Fibroblast of skin of back (primary cell): Measurements from ENCODE around the gene SEPTIN6. TPM values are rescaled to one million over a fixed set of nuclear protein-coding genes. Genes with fewer than 3 reads are reported as not detected.

Experiments used
- DNase-seq: peaks from one replicate; pipeline ENCODE4 v3.0.0-alpha.2; 2013
- polyA plus RNA-seq, 2 experiments: library from polyadenylated mRNA; unstranded; fragments of 120-200 nt; gene quantifications; one replicate each; pipeline ENCODE4 v1.2.1, GENCODE V29; 2013; ENCODE audit not compliant: insufficient read length in 2 of 2

SEPTIN6 gene
- 36.3 TPM for polyA plus RNA-seq (2013, experiment 1 of 2; ENCODE audit: insufficient read length)
- 33.7 TPM for polyA plus RNA-seq (2013, experiment 2 of 2; ENCODE audit: insufficient read length)

DNA sequence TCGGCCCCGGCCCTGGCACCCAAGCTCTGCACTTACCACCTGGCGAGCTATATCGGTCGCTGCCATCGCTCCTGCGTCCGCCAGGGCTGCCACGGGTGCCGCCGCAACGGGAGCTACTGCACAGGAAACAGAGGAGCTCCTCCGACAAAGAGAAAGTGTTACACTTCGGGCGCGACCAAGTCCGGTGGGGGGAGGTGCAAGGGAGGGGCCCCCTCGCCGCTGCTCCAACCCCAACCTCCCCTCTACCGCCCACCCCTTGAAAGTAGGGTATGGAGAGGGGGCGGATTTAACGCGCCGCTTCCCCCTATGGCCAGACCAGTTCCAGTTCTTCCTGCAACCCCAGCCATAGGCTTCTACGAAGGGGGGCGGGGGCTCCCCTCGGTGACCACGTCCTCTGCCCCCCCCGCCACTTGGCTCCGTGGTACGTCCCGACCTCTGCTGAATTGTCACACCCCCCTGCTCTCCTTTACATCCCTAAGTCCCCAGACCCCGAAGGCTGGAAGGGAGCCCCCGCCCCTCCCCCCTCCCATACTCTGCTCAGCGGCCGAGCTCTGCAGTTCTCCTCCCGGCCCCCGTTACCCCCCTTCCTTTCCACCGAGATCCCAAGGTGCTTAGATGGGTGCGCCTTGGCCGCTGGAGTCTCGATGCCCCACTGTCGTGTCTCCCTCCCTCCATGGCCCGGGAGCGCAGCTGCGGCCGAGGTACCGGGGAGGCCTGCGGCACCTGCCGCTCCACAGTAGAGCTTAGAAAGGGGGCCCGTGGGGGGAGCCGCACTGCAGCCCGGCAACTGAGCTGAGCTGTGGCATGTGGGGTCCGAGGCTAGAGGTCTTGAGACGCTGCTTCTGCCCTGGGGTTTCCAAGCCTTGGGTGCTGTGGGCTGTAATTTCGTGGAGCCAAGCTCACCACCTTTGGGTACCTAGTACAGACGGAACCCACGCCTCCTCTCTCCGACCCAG lies at the start of gene SEPTIN6:
SEPTIN6 (minus strand) TSS at position 129 of the 956 bp plus-strand sequence; CDS start at position 66, 63 bp downstream.
- DNase-seq, result peak; percentile 83

DNA sequence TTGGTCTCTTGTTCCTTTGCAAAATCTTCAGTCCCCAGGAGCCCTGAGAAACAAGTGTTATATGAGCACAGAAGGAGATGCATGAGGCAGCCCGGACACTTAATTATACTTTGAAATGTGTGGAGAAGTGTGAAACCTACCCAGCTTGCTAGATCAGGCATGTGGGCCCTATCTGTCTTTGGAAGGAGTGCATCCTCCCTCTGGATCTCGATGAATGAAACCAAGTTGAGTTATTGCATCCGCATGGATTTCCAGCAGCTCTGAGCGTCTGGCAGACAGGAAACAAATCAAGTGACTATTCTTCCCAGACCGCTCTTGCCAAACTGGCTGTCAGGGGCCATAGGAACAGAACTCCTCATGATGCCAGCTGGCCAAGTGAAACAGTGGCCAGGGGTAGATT lies 45.8 kb upstream of the SEPTIN6 start:
- DNase-seq, result no peak

DNA sequence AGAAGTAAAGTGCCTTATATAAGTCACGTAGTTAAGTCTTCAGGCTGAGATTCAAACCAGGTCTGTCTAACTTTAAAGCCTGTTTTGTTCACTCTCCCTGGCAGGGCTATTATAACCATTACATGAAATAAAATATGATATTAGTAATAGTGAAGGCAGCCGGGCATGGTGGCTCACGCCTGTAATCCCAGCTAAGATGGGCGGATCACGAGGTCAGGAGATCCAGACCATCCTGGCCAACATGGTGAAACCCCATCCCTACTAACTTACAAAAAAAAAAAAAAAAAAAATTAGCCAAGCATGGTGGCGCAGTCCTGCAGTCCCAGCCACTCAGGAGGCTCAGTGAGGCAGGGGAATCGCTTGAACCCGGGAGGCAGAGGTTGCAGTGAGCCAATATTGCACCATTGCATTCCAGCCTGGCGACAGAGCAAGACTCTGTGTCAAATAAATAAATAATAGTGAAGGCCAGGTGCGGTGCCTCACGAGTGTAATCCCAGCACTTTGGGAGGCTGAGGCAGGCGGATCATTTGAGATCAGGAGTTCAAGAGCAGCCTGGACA lies 43.3 kb upstream of the SEPTIN6 start:
- no peak for DNase-seq

DNA sequence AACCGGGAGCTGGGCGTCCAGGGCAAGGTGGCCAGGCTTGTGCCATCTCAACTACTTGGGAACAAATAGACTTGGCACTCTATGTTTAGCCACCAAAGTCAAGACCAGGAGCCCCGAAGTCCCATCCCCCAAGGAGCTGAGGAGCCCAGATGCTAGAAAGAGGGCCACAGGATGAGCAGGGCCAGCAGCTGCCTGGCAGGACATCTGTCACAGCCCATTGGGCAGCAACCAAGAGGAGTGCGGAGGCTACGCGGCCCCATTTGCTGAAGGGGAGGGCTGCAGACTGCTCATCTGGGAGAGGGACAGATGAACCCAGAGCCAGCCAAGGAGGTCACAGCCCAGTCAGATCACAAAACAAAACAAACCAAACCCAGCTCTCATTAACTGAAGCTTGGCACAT lies 42.5 kb upstream of the SEPTIN6 start:
- no peak for DNase-seq

DNA sequence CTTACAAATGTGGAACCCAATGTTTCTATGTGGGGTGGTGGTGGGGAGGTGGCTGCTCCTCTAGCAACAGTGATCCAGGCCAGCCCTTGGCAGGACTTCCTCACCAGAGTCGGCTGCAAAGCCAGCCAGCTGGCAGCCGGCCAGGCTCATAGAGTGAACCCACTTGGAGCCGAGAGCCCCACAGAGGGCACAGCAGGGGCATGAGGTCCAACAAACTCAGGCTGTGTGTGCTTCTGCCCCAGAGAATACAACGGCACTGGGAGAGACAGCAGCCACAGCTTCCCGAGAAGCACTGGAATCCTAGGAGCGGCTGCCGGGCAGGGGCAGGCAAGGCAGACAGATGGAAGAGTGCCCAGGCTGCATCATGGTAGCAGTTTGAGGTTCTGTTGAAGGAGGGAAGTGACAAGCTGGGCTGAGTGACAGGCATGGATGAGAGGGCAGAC lies 42.0 kb upstream of the SEPTIN6 start:
- no peak for DNase-seq

DNA sequence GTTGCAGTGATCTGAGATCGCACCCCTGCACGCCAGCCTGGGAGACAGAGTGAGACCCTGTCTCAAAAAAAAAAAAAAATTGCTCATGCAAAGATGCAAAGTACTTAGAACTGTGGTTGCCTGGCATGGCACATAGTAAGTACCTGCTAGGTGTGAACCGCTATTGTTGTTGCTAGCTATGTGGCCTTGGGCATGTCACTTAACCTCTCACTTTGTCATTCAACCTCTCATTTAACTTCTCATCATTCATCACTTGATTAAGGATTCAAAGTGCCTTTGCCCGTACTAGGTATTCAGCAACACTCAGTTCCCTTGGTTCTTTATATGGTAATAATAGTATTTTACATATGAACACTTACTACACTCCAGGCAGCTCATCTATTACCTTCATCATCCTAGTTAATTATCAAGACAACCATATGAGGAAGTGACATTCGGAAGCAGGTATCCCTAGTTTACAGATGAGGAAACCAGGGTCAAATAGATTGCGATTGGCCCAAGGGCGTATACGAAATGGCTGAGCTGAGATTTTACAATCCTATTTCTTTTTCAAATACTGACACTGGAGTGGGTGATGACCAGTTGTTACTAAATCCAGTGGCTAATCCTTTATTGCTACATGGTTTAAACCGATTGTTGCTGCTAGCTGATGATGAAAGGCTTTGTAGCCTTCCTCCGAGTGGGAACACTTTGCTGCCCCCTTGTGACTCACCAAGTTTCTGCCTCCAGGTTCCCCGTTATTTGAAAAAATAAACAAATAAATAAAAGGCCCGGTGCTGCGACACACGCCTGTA lies 36.6 kb upstream of the SEPTIN6 start:
- DNase-seq, result peak; percentile 35

DNA sequence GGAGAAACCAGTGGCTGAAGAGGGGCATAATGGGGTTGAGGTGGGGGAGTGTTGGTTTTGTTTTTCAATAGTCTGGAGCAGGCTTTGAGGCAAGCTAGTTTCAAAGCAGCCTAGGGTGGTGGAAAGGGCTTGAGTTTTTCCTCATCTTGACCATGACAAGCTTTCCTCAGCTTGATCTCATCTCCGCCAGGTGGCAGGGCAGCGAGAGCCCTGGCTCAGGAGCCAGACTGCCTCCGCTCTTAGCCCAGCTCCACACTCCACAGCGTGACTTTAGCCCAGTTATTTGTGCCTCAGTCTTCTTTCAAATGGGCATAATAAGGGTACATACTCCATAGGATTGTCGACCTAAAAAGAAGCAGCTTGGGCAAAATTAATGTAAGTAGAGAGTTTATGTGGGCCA lies 35.5 kb upstream of the SEPTIN6 start:
- DNase-seq, result no peak

DNA sequence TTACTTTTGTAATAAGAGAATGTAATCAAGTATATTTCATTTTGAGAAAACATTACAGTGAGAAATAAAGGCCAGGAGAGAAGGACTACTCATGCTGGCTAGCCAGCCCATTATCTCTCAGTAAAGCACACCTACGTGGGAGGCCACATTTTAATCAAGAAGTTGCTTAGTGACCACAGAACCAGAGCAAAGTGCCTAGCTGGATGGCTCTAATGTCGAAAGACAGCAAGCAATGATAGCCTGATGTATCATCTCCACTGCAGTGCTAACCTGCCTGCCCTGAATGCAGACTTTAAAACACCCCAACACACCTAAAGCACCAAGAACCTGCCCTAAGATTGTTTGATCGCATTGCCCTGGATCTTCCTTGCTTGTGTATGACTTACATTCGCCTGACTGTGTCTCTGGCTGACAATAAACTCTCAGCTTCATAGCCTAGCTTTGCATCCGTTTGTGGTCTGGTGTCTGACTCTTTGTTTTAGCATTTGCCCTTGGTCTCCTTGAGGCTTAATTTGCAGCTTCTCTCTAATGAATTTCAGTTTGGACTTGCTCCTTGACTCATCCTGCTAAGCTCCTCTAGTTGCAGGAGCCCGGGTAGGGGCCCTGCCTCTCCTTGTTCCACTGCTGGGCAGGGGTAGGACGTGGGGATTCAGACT lies 34.1 kb upstream of the SEPTIN6 start:
- DNase-seq, result no peak

DNA sequence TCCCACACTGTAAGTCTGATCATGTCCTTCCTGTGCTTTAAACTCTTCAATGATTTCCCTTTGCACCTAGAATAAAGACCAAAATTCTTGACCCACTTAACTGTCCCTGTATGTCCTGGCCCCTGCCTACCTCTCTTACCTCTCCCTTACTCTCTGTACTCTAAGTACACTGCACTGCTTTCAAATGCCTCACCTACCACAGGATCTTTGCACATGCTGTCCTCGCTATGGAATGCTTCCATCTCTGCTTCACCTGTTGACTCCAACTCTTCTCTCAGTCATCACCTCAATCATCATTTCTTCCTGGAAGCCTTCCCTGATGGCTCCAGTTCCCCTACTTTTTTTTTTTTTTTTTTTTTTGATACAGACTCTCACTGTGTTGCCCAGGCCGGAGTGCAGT lies 29.0 kb upstream of the SEPTIN6 start:
- no peak for DNase-seq

DNA sequence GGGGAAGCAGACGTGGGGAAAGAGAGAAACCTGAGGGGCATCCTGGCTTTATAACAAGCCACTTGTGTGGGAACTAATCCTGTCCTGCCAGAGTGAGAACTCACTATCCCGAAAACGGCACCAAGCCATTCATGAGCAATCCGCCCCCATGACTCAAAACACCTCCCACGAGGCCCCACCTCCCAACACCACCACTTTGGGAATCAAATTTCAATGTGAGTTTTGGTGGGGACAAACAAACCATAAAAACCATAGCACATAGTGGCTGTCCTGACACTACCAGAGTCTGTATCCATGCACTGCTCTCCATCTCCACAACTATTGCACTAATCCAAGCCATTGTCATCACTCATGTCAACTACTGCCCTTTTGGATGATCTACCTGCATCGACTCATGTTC lies 28.5 kb upstream of the SEPTIN6 start:
- DNase-seq, result no peak

DNA sequence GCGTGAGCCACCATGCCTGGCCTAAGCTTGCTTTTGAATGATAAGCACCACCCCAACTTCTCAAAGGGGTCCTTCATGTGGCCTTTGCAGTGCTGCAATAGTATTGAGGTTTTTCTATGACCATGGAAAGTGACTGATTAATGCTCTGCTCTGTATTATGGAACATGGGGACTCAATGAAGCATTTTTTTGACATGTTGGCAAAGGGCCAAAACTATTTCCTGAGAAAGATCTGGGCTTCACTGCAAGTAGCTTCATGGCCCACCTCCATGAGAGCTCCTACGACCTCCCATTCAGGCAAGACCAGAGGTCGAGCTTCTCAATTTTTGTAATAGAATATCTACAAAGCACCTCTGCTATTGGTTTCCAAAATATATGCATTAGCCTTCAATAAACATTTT lies 16.7 kb upstream of the SEPTIN6 start:
- no peak for DNase-seq

DNA sequence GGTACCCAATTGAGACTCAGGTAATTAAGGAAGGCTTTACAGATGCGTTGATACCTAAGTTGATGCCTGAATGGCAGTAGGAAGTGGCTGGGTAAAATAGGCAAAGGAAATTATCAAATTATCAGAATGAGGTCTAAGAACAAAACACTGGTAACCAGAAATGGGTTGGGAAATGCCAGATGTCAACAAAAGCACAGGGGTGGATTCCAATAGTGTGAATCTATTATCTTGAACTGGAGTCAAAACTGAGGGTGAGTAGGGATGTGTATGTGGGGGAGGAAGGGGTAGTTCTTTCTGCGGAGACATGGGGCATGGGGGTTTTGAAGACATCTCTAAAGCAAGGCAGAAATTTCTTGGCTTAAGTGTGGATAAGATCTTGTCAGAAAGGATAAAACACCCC lies 16.0 kb upstream of the SEPTIN6 start:
- no peak for DNase-seq

DNA sequence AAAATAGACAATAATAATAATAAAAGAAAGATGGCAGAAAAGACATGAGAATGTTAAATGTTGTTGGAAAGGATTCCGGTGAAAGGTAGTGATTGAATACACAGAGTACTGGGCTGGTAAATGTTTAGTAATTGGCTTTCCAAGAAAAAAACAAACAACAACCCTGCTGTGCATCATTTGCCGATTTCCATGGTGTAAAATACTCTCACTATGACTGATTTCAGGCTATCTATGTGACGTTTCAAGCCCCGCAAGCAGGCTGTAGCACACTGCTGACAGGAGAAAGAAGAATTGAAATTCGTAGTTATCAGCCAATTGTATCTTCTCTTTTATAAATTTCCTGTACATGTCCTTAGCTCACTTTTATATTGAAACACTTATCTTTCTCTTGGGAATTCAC lies 13.6 kb upstream of the SEPTIN6 start:
- DNase-seq, result no peak

DNA sequence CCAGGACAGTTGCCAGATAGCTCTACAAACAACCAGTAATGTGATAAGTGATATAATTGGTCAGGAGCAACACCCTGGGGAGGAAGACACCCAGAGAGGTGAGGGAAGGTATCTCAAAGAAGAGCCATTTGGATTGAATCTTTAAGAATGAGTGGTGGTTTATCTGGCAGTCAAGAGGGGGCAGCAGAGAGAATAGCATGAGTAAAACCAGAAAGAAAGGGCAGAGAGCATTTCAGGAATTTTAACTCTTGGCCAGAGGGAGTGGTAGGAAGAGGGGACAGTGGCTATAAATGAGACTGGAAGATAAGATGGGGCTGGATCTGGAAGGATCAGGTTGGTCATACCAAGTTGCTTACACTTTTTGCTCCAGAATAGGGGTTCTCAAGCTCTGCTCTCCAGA lies 5.9 kb upstream of the SEPTIN6 start:
- peak; percentile 63 for DNase-seq

DNA sequence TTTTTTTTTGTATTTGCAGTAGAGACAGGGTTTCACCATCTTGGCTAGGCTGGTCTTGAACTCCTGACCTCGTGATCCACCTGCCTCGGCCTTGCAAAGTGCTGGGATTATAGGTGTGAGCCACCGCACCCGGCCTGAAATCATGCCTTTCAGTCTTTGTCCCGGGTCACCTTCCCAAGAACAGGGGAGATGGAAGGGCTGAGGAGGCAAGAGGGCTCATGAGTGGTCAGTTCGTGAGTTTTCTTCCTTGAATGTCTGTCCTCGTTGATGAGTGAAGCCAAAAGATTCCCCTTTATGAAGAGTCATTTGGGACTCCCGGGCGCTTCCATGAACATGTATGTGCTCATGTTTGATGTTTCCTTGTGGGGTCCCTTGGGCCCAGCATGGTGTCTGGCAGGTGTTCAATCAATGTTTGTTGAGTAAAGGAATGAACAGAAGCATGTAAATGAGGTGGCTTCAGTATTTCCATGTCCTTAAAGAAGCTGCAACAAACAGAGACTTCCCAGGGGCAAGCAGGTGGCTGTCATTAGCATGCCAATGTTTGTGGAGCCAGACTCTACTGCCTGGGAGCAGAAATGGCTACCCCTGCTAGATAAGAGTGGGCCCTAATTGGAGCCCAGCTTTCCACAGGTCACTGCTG lies 3.4 kb upstream of the SEPTIN6 start:
- DNase-seq, result no peak

DNA sequence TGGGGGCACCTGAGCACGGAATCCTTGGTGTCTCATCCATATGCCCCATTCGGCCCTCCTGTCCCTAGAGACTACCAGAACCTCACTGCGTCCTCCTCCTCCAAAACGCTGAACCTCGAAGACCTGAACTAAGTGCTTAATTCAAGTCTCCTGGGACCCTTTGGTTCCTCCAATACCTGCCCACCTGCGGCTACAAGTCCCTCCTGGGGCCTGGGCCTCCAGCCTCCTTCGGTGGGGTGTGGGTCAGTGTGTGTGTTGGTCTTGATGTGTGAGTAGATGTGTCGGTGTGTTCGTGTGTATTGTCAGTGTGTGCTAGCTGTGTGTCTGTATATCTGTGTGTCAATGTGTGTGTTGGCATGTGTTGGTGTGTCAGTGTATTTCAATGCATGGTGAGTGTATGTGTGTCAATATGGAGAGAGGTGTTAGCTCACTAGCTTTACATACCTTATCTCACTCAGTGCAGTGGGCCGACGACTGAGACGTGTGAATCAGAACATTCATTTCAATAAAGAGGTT lies 2.6 kb upstream of the SEPTIN6 start:
- DNase-seq, result no peak

DNA sequence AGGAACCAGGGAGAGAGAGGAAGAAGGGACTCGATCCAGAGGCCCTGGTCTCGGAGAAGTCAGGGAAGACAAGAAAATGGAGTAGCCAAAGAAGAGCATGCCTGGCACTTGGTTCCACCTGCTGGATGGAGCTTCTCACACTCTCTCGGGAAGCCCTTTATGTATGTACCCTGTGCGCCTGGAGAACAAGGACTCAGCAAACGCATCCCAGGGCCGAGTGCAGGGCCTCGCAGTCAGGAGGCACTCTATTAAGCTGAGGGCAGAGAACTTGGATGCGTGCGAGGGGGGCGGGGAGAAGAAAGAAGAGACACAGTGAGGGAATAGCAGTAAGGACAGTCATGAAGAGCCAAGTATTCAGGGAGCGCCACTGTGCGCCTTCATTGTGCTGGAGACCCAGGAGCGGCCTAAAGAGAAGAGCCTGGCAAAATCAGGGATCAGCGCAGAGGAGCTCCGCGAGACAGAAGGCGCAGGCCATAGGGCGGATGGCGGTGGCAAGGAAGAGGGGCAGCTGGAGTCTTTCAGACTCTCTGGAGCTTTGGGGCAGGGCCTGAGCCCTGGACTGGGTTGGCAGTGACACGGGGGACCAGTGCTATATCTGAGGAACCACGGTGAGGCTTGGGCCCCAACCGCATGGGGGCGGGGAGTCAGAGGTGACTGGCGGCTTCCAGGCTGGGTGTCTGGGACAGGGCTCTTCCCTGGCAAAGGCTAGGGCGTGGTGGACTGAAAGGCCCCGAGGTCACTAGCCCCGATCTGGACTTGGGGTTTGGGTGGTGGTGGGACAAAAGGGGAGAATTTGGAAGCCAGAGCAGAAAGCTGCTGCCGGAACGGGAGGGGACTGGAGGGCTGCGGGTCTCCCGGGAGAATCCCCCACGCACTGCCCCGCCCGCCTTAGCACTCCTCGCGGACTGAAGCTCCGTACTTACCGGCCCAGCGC lies 1.9 kb upstream of the SEPTIN6 start:
- no peak for DNase-seq

DNA sequence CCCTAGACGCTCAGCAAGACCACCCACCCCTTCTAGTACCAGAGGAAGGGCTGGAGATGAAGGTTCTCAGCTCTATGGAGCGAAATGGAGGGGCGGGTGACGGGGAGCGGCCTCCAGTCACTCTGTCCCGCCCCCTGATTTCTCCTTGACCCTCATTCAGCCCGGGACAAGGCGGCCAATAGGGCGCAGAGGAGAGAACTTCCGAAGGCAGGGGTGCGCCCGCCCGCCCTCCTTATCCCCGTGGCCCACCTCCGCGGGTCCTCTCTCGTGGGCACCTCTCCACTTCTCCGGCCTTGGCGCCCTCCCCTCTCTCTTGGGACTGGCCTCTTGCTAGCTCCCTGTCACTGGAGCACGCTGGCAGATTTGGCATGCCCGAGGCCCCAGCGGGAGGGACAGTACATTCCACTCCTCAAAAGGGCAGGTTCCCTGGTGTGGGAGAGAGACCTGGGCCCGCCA lies 1.1 kb upstream of the SEPTIN6 start:
- no peak for DNase-seq

DNA sequence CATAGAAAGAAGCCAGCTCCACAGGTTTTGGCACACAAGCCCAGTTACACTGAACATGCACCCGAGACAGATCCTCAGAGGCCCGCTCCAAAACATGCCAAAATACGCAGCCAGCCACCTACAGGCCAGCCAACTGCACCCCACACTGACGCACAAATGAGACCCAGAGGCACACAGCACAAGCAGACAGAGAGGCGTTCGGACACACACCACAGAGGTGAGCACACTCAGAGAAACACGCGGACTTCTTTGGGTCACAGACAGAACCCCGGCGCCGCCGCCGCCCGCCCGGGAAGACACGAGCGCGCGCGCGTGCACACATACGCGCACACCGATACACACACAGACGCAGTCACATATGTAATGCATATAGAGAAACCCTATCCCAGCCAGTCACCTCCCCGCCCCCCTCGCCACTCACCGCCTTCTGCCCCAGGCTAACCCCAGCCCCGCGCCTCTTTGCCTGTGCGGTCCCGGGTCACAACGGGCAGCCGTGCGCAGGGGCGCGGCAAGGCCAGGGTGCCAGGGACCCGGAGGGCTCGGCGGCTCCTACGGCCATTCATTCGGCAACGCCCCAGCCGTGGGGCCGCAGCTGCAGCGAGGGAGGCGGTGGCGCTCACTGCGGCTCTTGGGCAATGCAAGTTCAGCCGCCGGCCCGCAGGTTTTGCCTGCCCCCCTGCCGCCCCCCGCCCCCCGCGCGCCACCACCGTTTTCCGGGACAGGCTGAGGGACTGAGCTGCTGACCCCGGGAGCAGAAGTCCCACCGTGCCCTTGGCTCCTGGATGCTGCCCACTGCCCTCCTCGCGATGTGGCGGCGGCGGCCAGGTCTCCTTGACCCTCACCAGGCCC lies 553 bp downstream of the SEPTIN6 start:
- DNase-seq, result peak; percentile 35
